ENCODE measurements around the gene NLRP8. TPM values are rescaled to one million over a fixed set of nuclear protein-coding genes. Genes with fewer than 3 reads are reported as not detected.
"Not testable (repeated sequence)": the region's sequence is repeated elsewhere in the genome, so short reads cannot be mapped to it uniquely, and the experiment has no call there.

NLRP8 gene
- total RNA-seq, 1 donor from 2014 or later, result not detected

GRCh38 chr19:55931936-55932386 is 15.7 kb upstream of the NLRP8 start, which contains the start of gene NLRP13:
Gene NLRP13, minus strand, starts transcription at chr19:55932336. Its CDS starts 25 bp downstream, at chr19:55932311.
- no peaks in the 10 kb centered on the region for H3K4me1 Mint-ChIP-seq (ENCODE audit: low read depth)
- intact Hi-C loops (cut with micrococcal nuclease), result no loop called here
- H3K27ac Mint-ChIP-seq, result no peak within 1 kb of the TSS
- no peaks in the 10 kb centered on the region for H3K27me3 Mint-ChIP-seq (ENCODE audit: low read depth)
- no peak for DNase-seq (ENCODE audit: low spot score)
- no peak within 1 kb of the TSS for H3K4me3 Mint-ChIP-seq (ENCODE audit: low read depth)
- no peaks in the 10 kb centered on the region for H3K36me3 Mint-ChIP-seq (ENCODE audit: low read depth)
- peaks cover 68% of the 10 kb centered on the region for H3K9me3 Mint-ChIP-seq

- H3K36me3 Mint-ChIP-seq (ENCODE audit: low read depth), result no peaks in the 10 kb centered on the region
- peaks cover 67% of the 10 kb centered on the region for H3K9me3 Mint-ChIP-seq
Measured at GRCh38 chr19:55935206-55935605, 12.4 kb upstream of the NLRP8 start.

GRCh38 chr19:55939206-55939605 is 8.4 kb upstream of the NLRP8 start:
- H3K9me3 Mint-ChIP-seq, result peaks cover 76% of the 10 kb centered on the region
- H3K27me3 Mint-ChIP-seq (ENCODE audit: low read depth), result no peaks in the 10 kb centered on the region
- H3K4me1 Mint-ChIP-seq (ENCODE audit: low read depth), result no peaks in the 10 kb centered on the region
- no peak for DNase-seq (ENCODE audit: low spot score)
- H3K27ac Mint-ChIP-seq, result no peak overlapping the region
- intact Hi-C loops (cut with micrococcal nuclease), result no loop called here
- H3K36me3 Mint-ChIP-seq (ENCODE audit: low read depth), result no peaks in the 10 kb centered on the region
- H3K4me3 Mint-ChIP-seq (ENCODE audit: low read depth), result no peak overlapping the region

More at GRCh38 chr19:55935206-55935605, 12.4 kb upstream of the NLRP8 start:
- Mint-ChIP-seq H3K27ac (no peak overlapping the region), H3K4me3 (ENCODE audit: low read depth) (no peak overlapping the region), H3K4me1 (ENCODE audit: low read depth) (no peaks in the 10 kb centered on the region), H3K27me3 (ENCODE audit: low read depth) (no peaks in the 10 kb centered on the region)
- intact Hi-C loops (cut with micrococcal nuclease), result no loop called here
- DNase-seq (ENCODE audit: low spot score), result no peak

- no peaks in the 10 kb centered on the region for H3K36me3 Mint-ChIP-seq (ENCODE audit: low read depth)
- no peak for DNase-seq (ENCODE audit: low spot score)
- H3K27ac Mint-ChIP-seq, result no peak overlapping the region
- no peak overlapping the region for H3K4me3 Mint-ChIP-seq (ENCODE audit: low read depth)
- H3K27me3 Mint-ChIP-seq (ENCODE audit: low read depth), result no peaks in the 10 kb centered on the region
- intact Hi-C loops (cut with micrococcal nuclease), result no loop called here
- H3K4me1 Mint-ChIP-seq (ENCODE audit: low read depth), result no peaks in the 10 kb centered on the region
- peaks cover 67% of the 10 kb centered on the region for H3K9me3 Mint-ChIP-seq
Measured at GRCh38 chr19:55940306-55940705, 7.3 kb upstream of the NLRP8 start.

- H3K27me3 Mint-ChIP-seq (ENCODE audit: low read depth); DNase-seq (ENCODE audit: low spot score); intact Hi-C loops (cut with micrococcal nuclease); H3K36me3 Mint-ChIP-seq (ENCODE audit: low read depth); H3K27ac Mint-ChIP-seq; H3K4me1 Mint-ChIP-seq (ENCODE audit: low read depth); H3K4me3 Mint-ChIP-seq (ENCODE audit: low read depth): not testable (repeated sequence)
- peaks cover 36% of the 10 kb centered on the region for H3K9me3 Mint-ChIP-seq
Measured at GRCh38 chr19:55950566-55950965, 2.9 kb downstream of the NLRP8 start.

- no peak overlapping the region for H3K27ac Mint-ChIP-seq
Measured at GRCh38 chr19:55956431-55956830, 8.8 kb downstream of the NLRP8 start.

GRCh38 chr19:55958356-55958755 is 10.7 kb downstream of the NLRP8 start:
- no peak overlapping the region for H3K27ac Mint-ChIP-seq
- no peaks in the 10 kb centered on the region for H3K4me1 Mint-ChIP-seq (ENCODE audit: low read depth)
- H3K9me3 Mint-ChIP-seq, result peaks cover 27% of the 10 kb centered on the region
- H3K36me3 Mint-ChIP-seq (ENCODE audit: low read depth), result no peaks in the 10 kb centered on the region
- H3K4me3 Mint-ChIP-seq (ENCODE audit: low read depth), result no peak overlapping the region
- intact Hi-C loops (cut with micrococcal nuclease), result no loop called here
- no peaks in the 10 kb centered on the region for H3K27me3 Mint-ChIP-seq (ENCODE audit: low read depth)
- no peak for DNase-seq (ENCODE audit: low spot score)

More at GRCh38 chr19:55956431-55956830, 8.8 kb downstream of the NLRP8 start:
- no peaks in the 10 kb centered on the region for H3K36me3 Mint-ChIP-seq (ENCODE audit: low read depth)
- no peaks in the 10 kb centered on the region for H3K27me3 Mint-ChIP-seq (ENCODE audit: low read depth)
- H3K9me3 Mint-ChIP-seq, result peaks cover 25% of the 10 kb centered on the region
- H3K4me3 Mint-ChIP-seq (ENCODE audit: low read depth), result no peak overlapping the region
- H3K4me1 Mint-ChIP-seq (ENCODE audit: low read depth), result no peaks in the 10 kb centered on the region
- intact Hi-C loops (cut with micrococcal nuclease), result no loop called here
- no peak for DNase-seq (ENCODE audit: low spot score)

GRCh38 chr19:55959996-55960675 is 12.5 kb downstream of the NLRP8 start:
- Mint-ChIP-seq H3K27ac (no peak overlapping the region), H3K27me3 (ENCODE audit: low read depth) (no peaks in the 10 kb centered on the region), H3K9me3 (peaks cover 36% of the 10 kb centered on the region), H3K4me1 (ENCODE audit: low read depth) (no peaks in the 10 kb centered on the region), H3K4me3 (ENCODE audit: low read depth) (no peak overlapping the region), H3K36me3 (ENCODE audit: low read depth) (no peaks in the 10 kb centered on the region)
- intact Hi-C loops (cut with micrococcal nuclease), result no loop called here
- DNase-seq (ENCODE audit: low spot score), result no peak

GRCh38 chr19:55962186-55962585 is 14.6 kb downstream of the NLRP8 start:
- Mint-ChIP-seq H3K27ac (no peak overlapping the region), H3K4me3 (ENCODE audit: low read depth) (no peak overlapping the region), H3K4me1 (ENCODE audit: low read depth) (no peaks in the 10 kb centered on the region), H3K27me3 (ENCODE audit: low read depth) (no peaks in the 10 kb centered on the region), H3K9me3 (peaks cover 48% of the 10 kb centered on the region), H3K36me3 (ENCODE audit: low read depth) (no peaks in the 10 kb centered on the region)
- intact Hi-C loops (cut with micrococcal nuclease), result no loop called here
- DNase-seq (ENCODE audit: low spot score), result no peak

GRCh38 chr19:55973982-55974381 is 26.4 kb downstream of the NLRP8 start:
- Mint-ChIP-seq H3K9me3 (peaks cover 71% of the 10 kb centered on the region), H3K27me3 (ENCODE audit: low read depth) (no peaks in the 10 kb centered on the region), H3K4me1 (ENCODE audit: low read depth) (no peaks in the 10 kb centered on the region), H3K4me3 (ENCODE audit: low read depth) (no peak overlapping the region), H3K27ac (no peak overlapping the region), H3K36me3 (ENCODE audit: low read depth) (no peaks in the 10 kb centered on the region)
- intact Hi-C loops (cut with micrococcal nuclease), result no loop called here
- no peak for DNase-seq (ENCODE audit: low spot score)

- DNase-seq (ENCODE audit: low spot score), result no peak
- Mint-ChIP-seq H3K27me3 (ENCODE audit: low read depth) (no peaks in the 10 kb centered on the region), H3K27ac (no peak overlapping the region), H3K4me1 (ENCODE audit: low read depth) (no peaks in the 10 kb centered on the region), H3K9me3 (peaks cover 56% of the 10 kb centered on the region), H3K36me3 (ENCODE audit: low read depth) (no peaks in the 10 kb centered on the region), H3K4me3 (ENCODE audit: low read depth) (no peak overlapping the region)
- intact Hi-C loops (cut with micrococcal nuclease), result no loop called here
Measured at GRCh38 chr19:55980415-55980814, 32.8 kb downstream of the NLRP8 start.

GRCh38 chr19:55985254-55985653 is 37.6 kb downstream of the NLRP8 start:
- H3K4me3 Mint-ChIP-seq (ENCODE audit: low read depth), result no peak overlapping the region
- H3K27me3 Mint-ChIP-seq (ENCODE audit: low read depth), result no peaks in the 10 kb centered on the region
- no peaks in the 10 kb centered on the region for H3K36me3 Mint-ChIP-seq (ENCODE audit: low read depth)
- H3K9me3 Mint-ChIP-seq, result peaks cover 52% of the 10 kb centered on the region
- no peak overlapping the region for H3K27ac Mint-ChIP-seq
- H3K4me1 Mint-ChIP-seq (ENCODE audit: low read depth), result no peaks in the 10 kb centered on the region
- no peak for DNase-seq (ENCODE audit: low spot score)
- intact Hi-C loops (cut with micrococcal nuclease), result no loop called here

GRCh38 chr19:55986487-55986886 is 38.9 kb downstream of the NLRP8 start, which contains the start of gene NLRP5:
Gene NLRP5, plus strand, starts transcription at chr19:55986775.
- Mint-ChIP-seq H3K27ac (no peak within 1 kb of the TSS), H3K27me3 (ENCODE audit: low read depth) (no peaks in the 10 kb centered on the region), H3K4me3 (ENCODE audit: low read depth) (no peak within 1 kb of the TSS), H3K36me3 (ENCODE audit: low read depth) (no peaks in the 10 kb centered on the region), H3K4me1 (ENCODE audit: low read depth) (no peaks in the 10 kb centered on the region), H3K9me3 (peaks cover 58% of the 10 kb centered on the region)
- no peak for DNase-seq (ENCODE audit: low spot score)
- intact Hi-C loops (cut with micrococcal nuclease), result no loop called here
